GM18858 (cell line): ENCODE measurements around the gene AKNA.

Experiments used
- ATAC-seq: cut with Tn5 transposase; IDR thresholded peaks from one replicate; pipeline ENCODE4 v1.9.1; 2021; ENCODE audit not compliant: unreplicated experiment

AKNA gene

GRCh38 chr9:114397219-114397847 is 9.6 kb upstream of the AKNA start:
- ATAC-seq, result no peak

GRCh38 chr9:114396558-114397218 is 8.9 kb upstream of the AKNA start:
- ATAC-seq, result no peak

- ATAC-seq, result no peak
These were observed 8.0 kb upstream of the AKNA start for GRCh38 chr9:114395768-114396167.

GRCh38 chr9:114395334-114395617 is 7.5 kb upstream of the AKNA start:
- no peak for ATAC-seq

- ATAC-seq, result no peak
These were observed 6.9 kb upstream of the AKNA start for GRCh38 chr9:114394523-114395333.

- ATAC-seq, result no peak
These were observed 4.9 kb upstream of the AKNA start for GRCh38 chr9:114392749-114393112.

- no peak for ATAC-seq
These were observed 3.2 kb upstream of the AKNA start for GRCh38 chr9:114390952-114391351.

- ATAC-seq, result no peak
These were observed 2.0 kb upstream of the AKNA start for GRCh38 chr9:114389612-114390368.

- ATAC-seq, result no peak
These were observed 1.1 kb upstream of the AKNA start for GRCh38 chr9:114388764-114389375.

- no peak for ATAC-seq
These were observed 538 bp upstream of the AKNA start for GRCh38 chr9:114388357-114388682.

GRCh38 chr9:114386886-114387679 is 699 bp downstream of the AKNA start:
- no peak for ATAC-seq

- ATAC-seq, result no peak
These were observed 1.4 kb downstream of the AKNA start for GRCh38 chr9:114386361-114386885.

- ATAC-seq, result peak; percentile 87
These were observed 2.2 kb downstream of the AKNA start for GRCh38 chr9:114385397-114386181.

GRCh38 chr9:114384836-114385396 is 2.9 kb downstream of the AKNA start:
- ATAC-seq, result no peak

GRCh38 chr9:114384341-114384740 is 3.4 kb downstream of the AKNA start:
- ATAC-seq, result no peak

GRCh38 chr9:114383521-114384231 is 4.1 kb downstream of the AKNA start:
- ATAC-seq, result no peak

- ATAC-seq, result no peak
These were observed 4.9 kb downstream of the AKNA start for GRCh38 chr9:114382699-114383520.

GRCh38 chr9:114378883-114379282 is 8.9 kb downstream of the AKNA start:
- no peak for ATAC-seq
